H1 (cell line): Measurements from ENCODE around the gene ATP2B3. TPM values are rescaled to one million over a fixed set of nuclear protein-coding genes. Genes with fewer than 3 reads are reported as not detected.

Source experiments
- CTCF ChIA-PET: fragments of 300-600 bp; sonication (Branson Sonifier 250); formaldehyde crosslinking; loops from one replicate; lab custom pipeline; 2021; ENCODE audit not compliant: partially characterized antibody; lab: Charles Lee
- POLR2A ChIA-PET: fragments of 300-600 bp; sonication (Branson Sonifier 250); formaldehyde crosslinking; loops from one replicate; lab custom pipeline; 2021; ENCODE audit warnings: inconsistent platforms; ENCODE audit not compliant: partially characterized antibody; lab: Charles Lee
- DNase-seq, 2 experiments: peaks; one replicate each; pipeline versions ENCODE4 v3.0.0 to v3.0.0-alpha.2; 2010 to 2022; ENCODE audit warnings: low spot score in 2 of 2, low read depth in 1 of 2, mixed read lengths in 1 of 2
- FAIRE-seq: peaks from 2 replicates; lab custom pipeline; 2011; peaks lifted over from hg19 to GRCh38; lab: Jason Lieb, UNC
- H2AFZ ChIP-seq: 2 replicates; pipeline ENCODE4 v1.8.1; 2012; ENCODE audit warnings: low read length, inconsistent platforms
- H2AK5ac ChIP-seq: 2 replicates; pipeline ENCODE4 v1.6.1; 2013; ENCODE audit warnings: low read depth, low read length
- H2BK120ac ChIP-seq: replicated peaks from 2 replicates; pipeline ENCODE3; 2013; ENCODE audit warnings: low read depth, low read length, inconsistent platforms
- H2BK12ac ChIP-seq: 2 replicates; pipeline ENCODE4 v1.6.1; 2013; ENCODE audit warnings: low read depth, low read length
- H2BK15ac ChIP-seq: 2 replicates; pipeline ENCODE4 v1.6.1; 2013; ENCODE audit warnings: low read length
- H2BK20ac ChIP-seq: 2 replicates; pipeline ENCODE4 v1.6.1; 2013; ENCODE audit warnings: low read length
- H2BK5ac ChIP-seq: 2 replicates; pipeline ENCODE4 v1.6.1; 2013; ENCODE audit warnings: low read depth, low read length
- H3K14ac ChIP-seq: 2 replicates; pipeline ENCODE4 v1.6.1; 2013; ENCODE audit warnings: inconsistent platforms; ENCODE audit not compliant: insufficient read length
- H3K18ac ChIP-seq: 2 replicates; pipeline ENCODE4 v1.6.1; 2013; ENCODE audit warnings: low read length; ENCODE audit errors: extremely low read depth
- H3K23ac ChIP-seq: 2 replicates; pipeline ENCODE4 v1.6.1; 2013; ENCODE audit warnings: inconsistent platforms; ENCODE audit not compliant: insufficient read length
- H3K23me2 ChIP-seq: 2 replicates; pipeline ENCODE4 v1.6.1; 2013; ENCODE audit warnings: low read depth, low read length
- H3K27ac ChIP-seq: 2 replicates; pipeline ENCODE4 v1.6.1; 2011; ENCODE audit warnings: low read depth, low read length, inconsistent platforms
- H3K27me3 ChIP-seq, 4 experiments: replicated peaks in 1 of 4; 1 replicate in 1 of 4; 2 replicates in 3 of 4; pipeline versions ENCODE4 v1.6.1 to v1.8.1; 2011 to 2013; ENCODE audit warnings: low read length in 3 of 4, mild to moderate bottlenecking in 3 of 4, inconsistent platforms in 2 of 4, mixed read lengths in 2 of 4, moderate library complexity in 1 of 4; ENCODE audit not compliant: control insufficient read depth in 3 of 4, insufficient read depth in 3 of 4; ENCODE audit errors: extremely low read depth in 1 of 4
- H3K36me3 ChIP-seq, 4 experiments: 2 replicates each; pipeline versions ENCODE4 v1.6.1 to v1.8.1; 2011 to 2013; ENCODE audit warnings: mild to moderate bottlenecking in 4 of 4, low read length in 3 of 4, moderate library complexity in 2 of 4, control low read depth in 1 of 4, inconsistent platforms in 1 of 4; ENCODE audit not compliant: insufficient read depth in 4 of 4, control insufficient read depth in 2 of 4
- H3K4ac ChIP-seq: replicated peaks from 2 replicates; pipeline ENCODE3; 2013; ENCODE audit warnings: low read length, low read depth, mixed read lengths, inconsistent platforms; ENCODE audit not compliant: insufficient read length
- H3K4me1 ChIP-seq, 4 experiments: replicated peaks in 1 of 4; 1 replicate in 1 of 4; 2 replicates in 3 of 4; pipeline versions ENCODE4 v1.6.1 to v1.8.1; 2011 to 2013; ENCODE audit warnings: low read length in 3 of 4, inconsistent platforms in 2 of 4, mixed read lengths in 1 of 4; ENCODE audit not compliant: insufficient read depth in 4 of 4, control insufficient read depth in 3 of 4
- H3K4me2 ChIP-seq, 2 experiments: 2 replicates each; pipeline versions ENCODE4 v1.6.1 to v1.8.1; 2011 to 2013; ENCODE audit warnings: low read depth in 2 of 2, low read length in 2 of 2, control low read depth in 1 of 2, inconsistent platforms in 1 of 2, mild to moderate bottlenecking in 1 of 2; ENCODE audit not compliant: insufficient read depth in 1 of 2
- H3K4me3 ChIP-seq, 4 experiments: fragments of 200-600, 300-600 bp in 1 of 4; sonication (generic), shearing (Covaris generic), sonication (Bioruptor Twin) in 1 of 4; 2 replicates each; pipeline versions ENCODE4 v1.5.1 to v1.8.1; 2011 to 2016; ENCODE audit warnings: low read length in 4 of 4, low read depth in 3 of 4, control low read depth in 2 of 4, inconsistent platforms in 2 of 4, mild to moderate bottlenecking in 2 of 4, mixed read lengths in 1 of 4, moderate library complexity in 1 of 4; ENCODE audit not compliant: insufficient read depth in 2 of 4; ENCODE audit errors: extremely low read depth in 1 of 4
- H3K56ac ChIP-seq: replicated peaks from 2 replicates; pipeline ENCODE3; 2013; ENCODE audit warnings: low read depth, mild to moderate bottlenecking, mixed read lengths, low read length, inconsistent platforms; ENCODE audit not compliant: insufficient read length
- H3K79me1 ChIP-seq: 2 replicates; pipeline ENCODE4 v1.6.1; 2013; ENCODE audit warnings: low read depth, low read length, control low read depth
- H3K79me2 ChIP-seq, 2 experiments: 2 replicates each; pipeline versions ENCODE4 v1.6.1 to v1.8.1; 2012 to 2013; ENCODE audit warnings: low read length in 2 of 2, mild to moderate bottlenecking in 2 of 2, inconsistent platforms in 1 of 2; ENCODE audit not compliant: insufficient read depth in 2 of 2, control insufficient read depth in 1 of 2
- H3K9ac ChIP-seq, 4 experiments: replicated peaks in 1 of 4; 1 replicate in 1 of 4; 2 replicates in 3 of 4; pipeline versions ENCODE4 v1.6.1 to v1.8.1; 2011 to 2013; ENCODE audit warnings: low read depth in 3 of 4, low read length in 3 of 4, control low read depth in 2 of 4, mild to moderate bottlenecking in 2 of 4, moderate library complexity in 2 of 4, inconsistent platforms in 1 of 4; ENCODE audit errors: extremely low read depth in 1 of 4
- H3K9me3 ChIP-seq, 2 experiments: 2 replicates each; pipeline versions ENCODE4 v1.6.1 to v1.8.1; 2012 to 2013; ENCODE audit warnings: mild to moderate bottlenecking in 2 of 2, moderate library complexity in 2 of 2, control low read depth in 1 of 2, inconsistent platforms in 1 of 2, low read depth in 1 of 2, low read length in 1 of 2, mixed read lengths in 1 of 2; ENCODE audit not compliant: insufficient read depth in 2 of 2
- H4K20me1 ChIP-seq, 2 experiments: replicated peaks in 1 of 2; 2 replicates each; pipeline versions ENCODE3 to v1.8.1; 2011 to 2013; ENCODE audit warnings: inconsistent platforms in 2 of 2, low read length in 2 of 2, mild to moderate bottlenecking in 1 of 2; ENCODE audit not compliant: insufficient read depth in 2 of 2, control insufficient read depth in 1 of 2
- H4K5ac ChIP-seq: 2 replicates; pipeline ENCODE4 v1.6.1; 2013; ENCODE audit warnings: low read length, low read depth, mixed read lengths, inconsistent platforms; ENCODE audit not compliant: insufficient read length
- H4K8ac ChIP-seq: 2 replicates; pipeline ENCODE4 v1.8.0; 2013; ENCODE audit warnings: mild to moderate bottlenecking, moderate library complexity, low read length, inconsistent platforms; ENCODE audit not compliant: insufficient read depth; ENCODE audit errors: extremely low read depth
- H4K91ac ChIP-seq: replicated peaks from 2 replicates; pipeline ENCODE3; 2013; ENCODE audit warnings: low read length, mixed read lengths, inconsistent platforms; ENCODE audit not compliant: insufficient read length
- CHD2 ChIP-seq: IDR thresholded peaks from 2 replicates; pipeline ENCODE4 v1.6.1; 2012; ENCODE audit warnings: low read length, improper control_type of control experiment
- CREB1 ChIP-seq: IDR thresholded peaks from 2 replicates; pipeline ENCODE4 v1.6.1; 2012; ENCODE audit warnings: inconsistent platforms
- EZH2 ChIP-seq: fragments of 200-600 bp; sonication (generic); IDR thresholded peaks from 2 replicates; pipeline ENCODE4 v1.7.1; 2012; ENCODE audit warnings: low read depth, mild to moderate bottlenecking, moderate library complexity, low read length, inconsistent platforms; ENCODE audit not compliant: severe bottlenecking
- FOSL1 ChIP-seq: IDR thresholded peaks from 2 replicates; pipeline ENCODE4 v1.6.1; 2011; ENCODE audit warnings: mild to moderate bottlenecking, low read depth, low read length, moderate library complexity; ENCODE audit not compliant: insufficient read depth
- HDAC2 ChIP-seq, 2 experiments: fragments of 300-600 bp in 1 of 2; sonication (generic) in 1 of 2; IDR thresholded peaks; 2 replicates each; pipeline ENCODE4 v1.6.1; 2011 to 2012; ENCODE audit warnings: low read depth in 2 of 2, low read length in 2 of 2, mild to moderate bottlenecking in 2 of 2, moderate library complexity in 2 of 2, borderline replicate concordance in 1 of 2, inconsistent platforms in 1 of 2
- NRF1 ChIP-seq: IDR thresholded peaks from 2 replicates; pipeline ENCODE4 v1.6.1; 2011; ENCODE audit warnings: mild to moderate bottlenecking, low read depth, low read length, improper control_type of control experiment
- RAD21 ChIP-seq, 2 experiments: IDR thresholded peaks in 1 of 2; conservative IDR thresholded peaks in 1 of 2; 2 replicates each; pipeline ENCODE4 v1.6.1; 2011; ENCODE audit warnings: low read depth in 2 of 2, low read length in 2 of 2, improper control_type of control experiment in 1 of 2, inconsistent platforms in 1 of 2, mild to moderate bottlenecking in 1 of 2, moderate library complexity in 1 of 2
- RNF2 ChIP-seq: fragments of 200-900, 300-1000 bp; sonication (generic); IDR thresholded peaks from 2 replicates; pipeline ENCODE4 v1.7.1; 2016; ENCODE audit warnings: borderline replicate concordance, low read depth, mild to moderate bottlenecking, antibody characterized with exemption, low read length; ENCODE audit not compliant: poor library complexity, severe bottlenecking; ENCODE audit errors: missing control alignments
- SRF ChIP-seq: IDR thresholded peaks from 2 replicates; pipeline ENCODE4 v1.6.1; 2011; ENCODE audit warnings: mild to moderate bottlenecking, low read depth, low read length, moderate library complexity
- SUZ12 ChIP-seq: fragments of 200-600 bp; sonication (generic); IDR thresholded peaks from 2 replicates; pipeline ENCODE4 v1.6.1; 2012; ENCODE audit warnings: mild to moderate bottlenecking, inconsistent platforms, low read length, moderate library complexity, mixed read lengths
- TEAD4 ChIP-seq: IDR thresholded peaks from 2 replicates; pipeline ENCODE4 v1.6.1; 2012; ENCODE audit warnings: low read depth, low read length, inconsistent platforms, mixed read lengths
- YY1 ChIP-seq: IDR thresholded peaks from 2 replicates; pipeline ENCODE4 v1.6.1; 2011; ENCODE audit warnings: low read depth, mild to moderate bottlenecking, low read length
- WGBS, 2 experiments: shearing (Covaris generic) in 1 of 2; methylation state at CpG; one replicate each; pipeline versions ENCODE4 v1.1.6 to v1.1.7; 2013 to 2015; ENCODE audit warnings: low lambda C conversion rate in 2 of 2, mixed read lengths in 2 of 2, inconsistent platforms in 1 of 2, low coverage in 1 of 2, missing lambda C conversion rate in 1 of 2; ENCODE audit not compliant: insufficient replicate concordance in 2 of 2, insufficient coverage in 1 of 2, insufficient read length in 1 of 2; ENCODE audit errors: extremely low coverage in 1 of 2, missing lambda C conversion rate in 1 of 2; 5-methylcytosine and 5-hydroxymethylcytosine counted together
- polyA plus RNA-seq, 7 experiments: library from polyadenylated mRNA; depleted of rRNA in 3 of 7; stranded (reverse) in 5 of 7; unstranded in 2 of 7; fragments of >200 nt in 5 of 7; fragments of 200-250 nt in 2 of 7; gene quantifications; 1 replicate in 5 of 7; 2 replicates in 1 of 7; 4 replicates in 1 of 7; pipeline versions ENCODE4 v1.2.1 to v1.2.3, GENCODE V29; 2011 to 2013; ENCODE audit warnings: missing spikeins in 2 of 7, mixed read lengths in 2 of 7
- total RNA-seq: library from RNA; stranded (reverse); fragmentation: NEBNext Ultra II Directional; extraction: Animal tissue kit (Norgen Biotek cat#: 25700); gene quantifications from 2 replicates; pipeline ENCODE4 v1.2.1, GENCODE V29; 2021
- TF ChIP-seq, protein P1 (sequence below): IDR thresholded peaks from 2 replicates; pipeline ENCODE4 v1.6.1; 2012; ENCODE audit warnings: inconsistent platforms

Gene ATP2B3
- total and polyA plus RNA-seq, 2 of the 8 experiments (the other 6 are each of a cell fraction or from before 2014, with no cell fraction given), result 0.14 to 0.19 TPM

DNA sequence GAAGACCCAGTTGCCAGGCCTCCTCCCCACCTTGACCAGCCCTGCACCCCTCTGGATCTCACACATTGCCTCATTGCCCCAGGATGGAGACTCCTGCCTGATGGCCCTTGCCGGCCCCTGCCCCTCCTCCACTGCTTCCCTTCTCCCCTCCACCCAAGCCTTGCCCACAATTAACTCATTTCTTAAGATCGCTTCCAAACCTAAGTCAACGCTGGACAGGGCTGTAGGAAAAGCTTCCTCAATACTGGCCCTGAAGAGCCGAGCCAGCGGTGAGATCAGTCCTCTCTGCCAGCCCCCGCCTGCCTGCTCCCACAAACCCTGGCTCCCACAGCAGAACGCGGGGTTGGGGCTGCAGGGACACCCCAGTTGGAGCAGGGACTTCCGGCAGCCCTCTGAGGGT lies 39.5 kb upstream of the ATP2B3 start:
- 77% methylated on average over 6 of the region's 9 CpGs; no CpG with 5 or more reads in 1 of the 2 experiments for WGBS, 2 experiments
- no peaks in the 10 kb centered on the region for H3K9me3 ChIP-seq
- H3K9ac ChIP-seq, result no peak overlapping the region
- H3K23ac ChIP-seq, result no peak overlapping the region
- H3K27me3 ChIP-seq, result peaks cover 5 to 24% (median 18%) of the 10 kb centered on the region in 4 experiments; a peak in 6 of 7 replicates
- no peaks in the 10 kb centered on the region for H3K23me2 ChIP-seq
- H2BK15ac ChIP-seq, result no peak overlapping the region
- POLR2A ChIA-PET, result no interaction called here
- H2BK12ac ChIP-seq, result no peak overlapping the region
- FAIRE-seq (no peak), DNase-seq (no peak)
- H3K79me2 ChIP-seq, result no peaks in the 10 kb centered on the region
- peaks cover 0 to 1% of the 10 kb centered on the region in 2 experiments for H4K20me1 ChIP-seq
- no peak overlapping the region for H3K27ac ChIP-seq
- H3K4me2 ChIP-seq, result no peak overlapping the region
- H3K36me3 ChIP-seq, result no peaks in the 10 kb centered on the region
- H3K4ac ChIP-seq, result no peak overlapping the region
- no peak overlapping the region for H2AFZ ChIP-seq
- no peaks in the 10 kb centered on the region for H3K79me1 ChIP-seq
- H4K8ac ChIP-seq, result no peak overlapping the region
- CTCF ChIA-PET, result interaction anchor here (1.5 to 1.9 kb wide), 4 partner anchors 10 to 191 kb away, joined by 3 to 11 read pairs (median 6); partner anchors contain the start of gene BGN
- no peak overlapping the region for H4K91ac ChIP-seq
- H3K4me3 ChIP-seq, result no peak overlapping the region
- no peak overlapping the region for H2BK5ac ChIP-seq
- peaks cover 0 to 17% (median 5%) of the 10 kb centered on the region in 4 experiments; a peak in 3 of 7 replicates for H3K4me1 ChIP-seq
- no peak overlapping the region for H2AK5ac ChIP-seq
- H3K14ac ChIP-seq, result no peak overlapping the region
- no peak overlapping the region; the same call in 1 of the 2 replicates for H3K18ac ChIP-seq
- H3K56ac ChIP-seq, result no peak overlapping the region
- no peak overlapping the region for H2BK120ac ChIP-seq
- H2BK20ac ChIP-seq, result no peak overlapping the region
- H4K5ac ChIP-seq, result no peak overlapping the region
- TF ChIP-seq EZH2 (no peak), TEAD4 (no peak), HDAC2 (IDR thresholded peaks at IDR 0.05; ENCODE audit: borderline replicate concordance in 1 of 2, low read depth in 2 of 2, low read length in 2 of 2) (no peak), CREB1 (no peak), SUZ12 (no peak), YY1 (no peak), FOSL1 (no peak), SRF (no peak), CHD2 (no peak), NRF1 (no peak), RNF2 (no peak), RAD21 (IDR thresholded peaks at IDR 0.05 in 1 of 2, conservative IDR thresholded peaks at IDR 0.05 in 1 of 2; ENCODE audit: low read depth in 2 of 2, low read length in 2 of 2) (no peak)
- TF ChIP-seq, protein P1, sequence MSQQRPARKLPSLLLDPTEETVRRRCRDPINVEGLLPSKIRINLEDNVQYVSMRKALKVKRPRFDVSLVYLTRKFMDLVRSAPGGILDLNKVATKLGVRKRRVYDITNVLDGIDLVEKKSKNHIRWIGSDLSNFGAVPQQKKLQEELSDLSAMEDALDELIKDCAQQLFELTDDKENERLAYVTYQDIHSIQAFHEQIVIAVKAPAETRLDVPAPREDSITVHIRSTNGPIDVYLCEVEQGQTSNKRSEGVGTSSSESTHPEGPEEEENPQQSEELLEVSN, result no peak
